WTC11 (cell line): ENCODE data around the gene GPD1. TPM values are rescaled to one million over a fixed set of nuclear protein-coding genes. Genes with fewer than 3 reads are reported as not detected.

Experiments
- ATAC-seq: fragments of 200-7000 bp; cut with Tn5 transposase; 2 replicates; pipeline ENCODE4 v1.10.0; 2021; ENCODE audit warnings: mild to moderate bottlenecking, moderate library complexity
- CTCF ChIA-PET: fragments of 300-600 bp; sonication (Branson Sonifier 250); formaldehyde crosslinking; loops from one replicate; lab custom pipeline; 2021; ENCODE audit warnings: antibody characterized with exemption; lab: Charles Lee
- POLR2A ChIA-PET: fragments of 350-600 bp; sonication (Branson Sonifier 250); formaldehyde crosslinking; loops from one replicate; lab custom pipeline; 2021; ENCODE audit warnings: antibody characterized with exemption; lab: Charles Lee
- DNase-seq: peaks from one replicate; pipeline ENCODE4 v3.0.0; 2021; ENCODE audit warnings: low spot score
- H3K27ac Mint-ChIP-seq: 2 replicates; pipeline ENCODE4 v1.8.0; 2021; ENCODE audit warnings: mixed read lengths
- H3K27me3 Mint-ChIP-seq: 2 replicates; pipeline ENCODE4 v1.8.0; 2021; ENCODE audit warnings: low read depth, mild to moderate bottlenecking, moderate library complexity, mixed read lengths
- H3K36me3 Mint-ChIP-seq: 2 replicates; pipeline ENCODE4 v1.8.0; 2021; ENCODE audit warnings: mixed read lengths
- H3K4me1 Mint-ChIP-seq: 2 replicates; pipeline ENCODE4 v1.8.0; 2022; ENCODE audit warnings: mixed read lengths
- H3K4me3 Mint-ChIP-seq: 2 replicates; pipeline ENCODE4 v1.8.0; 2021; ENCODE audit warnings: mild to moderate bottlenecking, moderate library complexity, mixed read lengths
- H3K9me3 Mint-ChIP-seq: 2 replicates; pipeline ENCODE4 v1.8.0; 2021; ENCODE audit warnings: mixed read lengths
- CREB1 ChIP-seq: sonication (generic); formaldehyde crosslinking; IDR thresholded peaks from 2 replicates; pipeline ENCODE4 v1.8.0; 2023; ENCODE audit warnings: mild to moderate bottlenecking, missing genetic modification reagents
- ELF4 ChIP-seq: sonication (generic); formaldehyde crosslinking; IDR thresholded peaks from 2 replicates; pipeline ENCODE4 v1.8.1; 2022; ENCODE audit warnings: low read depth, mild to moderate bottlenecking, moderate library complexity, missing genetic modification reagents
- EMX1 ChIP-seq: fragments of 250-450 bp; sonication (Bioruptor Pico); IDR thresholded peaks from 2 replicates; pipeline ENCODE4 v1.8.0; 2021; ENCODE audit warnings: mild to moderate bottlenecking
- GRHL2 ChIP-seq: fragments of 250-450 bp; sonication (Bioruptor Pico); IDR thresholded peaks from 2 replicates; pipeline ENCODE4 v1.8.0; 2022; ENCODE audit warnings: mild to moderate bottlenecking, moderate library complexity; ENCODE audit not compliant: insufficient replicate concordance, severe bottlenecking
- HMGA2 ChIP-seq: fragments of 250-450 bp; sonication (Bioruptor Pico); IDR thresholded peaks from 2 replicates; pipeline ENCODE4 v1.4.0; 2021; ENCODE audit warnings: mild to moderate bottlenecking, moderate library complexity
- JUN ChIP-seq: sonication (generic); formaldehyde crosslinking; IDR thresholded peaks from 2 replicates; pipeline ENCODE4 v1.8.0; 2023; ENCODE audit warnings: mild to moderate bottlenecking, missing genetic modification reagents
- KAT7 ChIP-seq: sonication (generic); formaldehyde crosslinking; IDR thresholded peaks from 2 replicates; pipeline ENCODE4 v1.8.1; 2023; ENCODE audit warnings: missing genetic modification reagents, mild to moderate bottlenecking, borderline replicate concordance
- total RNA-seq: library from RNA; stranded (reverse); gene quantifications from 3 replicates; pipeline ENCODE4 v1.2.3, GENCODE V29; 2021
- TF ChIP-seq, protein P1 (sequence below): sonication (generic); formaldehyde crosslinking; IDR thresholded peaks from 2 replicates; pipeline ENCODE4 v1.8.0; 2022; ENCODE audit warnings: missing genetic modification reagents
- TF ChIP-seq, protein P2 (sequence below): sonication (generic); formaldehyde crosslinking; IDR thresholded peaks from 2 replicates; pipeline ENCODE4 v1.8.0; 2023; ENCODE audit warnings: missing genetic modification reagents, mild to moderate bottlenecking, borderline replicate concordance
- TF ChIP-seq, protein P3 (sequence below): sonication (generic); formaldehyde crosslinking; IDR thresholded peaks from 2 replicates; pipeline ENCODE4 v1.8.1; 2023; ENCODE audit warnings: mild to moderate bottlenecking, missing genetic modification reagents, moderate library complexity
- TF ChIP-seq, protein P4 (sequence below): fragments of 250-450 bp; sonication (Bioruptor Pico); IDR thresholded peaks from 2 replicates; pipeline ENCODE4 v1.9.0; 2021; ENCODE audit warnings: mild to moderate bottlenecking, borderline replicate concordance
- TF ChIP-seq, protein P5 (sequence below): sonication (generic); formaldehyde crosslinking; IDR thresholded peaks from 2 replicates; pipeline ENCODE4 v1.8.0; 2023; ENCODE audit warnings: mild to moderate bottlenecking, missing genetic modification reagents
- TF ChIP-seq, protein P6 (sequence below): fragments of 250-450 bp; sonication (Bioruptor Pico); IDR thresholded peaks from 2 replicates; pipeline ENCODE4 v1.9.0; 2021; ENCODE audit warnings: mild to moderate bottlenecking

The GPD1 gene
- total RNA-seq, 1 experiment from 2014 or later, result 0.77 TPM

DNA sequence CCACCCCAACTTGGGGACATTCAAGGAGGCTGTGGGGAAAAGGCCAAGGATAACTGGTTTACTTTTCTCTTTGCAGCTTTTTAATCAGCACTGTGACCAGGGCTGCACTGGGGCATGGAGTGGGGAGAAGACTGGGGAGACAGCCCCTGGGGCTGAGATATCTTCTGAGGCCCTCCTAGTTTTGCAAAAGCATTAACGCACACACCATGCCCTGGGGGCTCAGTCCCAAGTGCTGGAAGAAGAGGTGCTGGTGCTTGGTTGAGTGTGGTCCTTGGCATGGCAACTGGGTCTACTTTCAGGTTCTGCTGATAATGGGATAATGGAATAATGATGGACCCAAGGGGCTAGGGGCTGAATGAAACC is 28.0 kb upstream of the GPD1 start (continued):
- TF ChIP-seq, protein P1, sequence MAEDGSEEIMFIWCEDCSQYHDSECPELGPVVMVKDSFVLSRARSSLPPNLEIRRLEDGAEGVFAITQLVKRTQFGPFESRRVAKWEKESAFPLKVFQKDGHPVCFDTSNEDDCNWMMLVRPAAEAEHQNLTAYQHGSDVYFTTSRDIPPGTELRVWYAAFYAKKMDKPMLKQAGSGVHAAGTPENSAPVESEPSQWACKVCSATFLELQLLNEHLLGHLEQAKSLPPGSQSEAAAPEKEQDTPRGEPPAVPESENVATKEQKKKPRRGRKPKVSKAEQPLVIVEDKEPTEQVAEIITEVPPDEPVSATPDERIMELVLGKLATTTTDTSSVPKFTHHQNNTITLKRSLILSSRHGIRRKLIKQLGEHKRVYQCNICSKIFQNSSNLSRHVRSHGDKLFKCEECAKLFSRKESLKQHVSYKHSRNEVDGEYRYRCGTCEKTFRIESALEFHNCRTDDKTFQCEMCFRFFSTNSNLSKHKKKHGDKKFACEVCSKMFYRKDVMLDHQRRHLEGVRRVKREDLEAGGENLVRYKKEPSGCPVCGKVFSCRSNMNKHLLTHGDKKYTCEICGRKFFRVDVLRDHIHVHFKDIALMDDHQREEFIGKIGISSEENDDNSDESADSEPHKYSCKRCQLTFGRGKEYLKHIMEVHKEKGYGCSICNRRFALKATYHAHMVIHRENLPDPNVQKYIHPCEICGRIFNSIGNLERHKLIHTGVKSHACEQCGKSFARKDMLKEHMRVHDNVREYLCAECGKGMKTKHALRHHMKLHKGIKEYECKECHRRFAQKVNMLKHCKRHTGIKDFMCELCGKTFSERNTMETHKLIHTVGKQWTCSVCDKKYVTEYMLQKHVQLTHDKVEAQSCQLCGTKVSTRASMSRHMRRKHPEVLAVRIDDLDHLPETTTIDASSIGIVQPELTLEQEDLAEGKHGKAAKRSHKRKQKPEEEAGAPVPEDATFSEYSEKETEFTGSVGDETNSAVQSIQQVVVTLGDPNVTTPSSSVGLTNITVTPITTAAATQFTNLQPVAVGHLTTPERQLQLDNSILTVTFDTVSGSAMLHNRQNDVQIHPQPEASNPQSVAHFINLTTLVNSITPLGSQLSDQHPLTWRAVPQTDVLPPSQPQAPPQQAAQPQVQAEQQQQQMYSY (CRISPR knock-in tag), result no peak
- TF ChIP-seq CREB1 (no peak), HMGA2 (CRISPR knock-in tag) (no peak)

DNA sequence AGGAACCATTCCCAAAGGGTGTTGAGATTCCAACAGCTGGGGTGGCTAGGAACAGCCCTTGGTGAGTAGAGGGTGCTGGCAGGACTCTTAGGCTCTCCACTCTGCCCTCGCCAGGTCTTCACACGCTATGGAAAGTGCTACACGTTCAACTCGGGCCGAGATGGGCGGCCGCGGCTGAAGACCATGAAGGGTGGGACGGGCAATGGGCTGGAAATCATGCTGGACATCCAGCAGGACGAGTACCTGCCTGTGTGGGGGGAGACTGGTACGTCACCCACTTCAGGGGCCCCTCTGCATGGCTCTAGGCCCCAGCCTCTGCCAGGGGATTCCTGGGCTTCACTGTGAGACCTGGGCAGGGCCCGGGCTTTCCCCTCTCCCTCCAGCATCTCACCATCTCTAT is 26.7 kb upstream of the GPD1 start:
- no peaks in the 10 kb centered on the region for H3K9me3 Mint-ChIP-seq
- H3K4me3 Mint-ChIP-seq, result no peak overlapping the region
- ChIA-PET POLR2A (no interaction called here), CTCF (interaction anchor here (1.2 to 1.7 kb wide), 5 partner anchors 7 to 237 kb away, joined by 4 to 11 read pairs (median 6); partner anchors contain the start of gene COX14)
- no peak for ATAC-seq
- no peak overlapping the region for H3K27ac Mint-ChIP-seq
- TF ChIP-seq, protein P2, sequence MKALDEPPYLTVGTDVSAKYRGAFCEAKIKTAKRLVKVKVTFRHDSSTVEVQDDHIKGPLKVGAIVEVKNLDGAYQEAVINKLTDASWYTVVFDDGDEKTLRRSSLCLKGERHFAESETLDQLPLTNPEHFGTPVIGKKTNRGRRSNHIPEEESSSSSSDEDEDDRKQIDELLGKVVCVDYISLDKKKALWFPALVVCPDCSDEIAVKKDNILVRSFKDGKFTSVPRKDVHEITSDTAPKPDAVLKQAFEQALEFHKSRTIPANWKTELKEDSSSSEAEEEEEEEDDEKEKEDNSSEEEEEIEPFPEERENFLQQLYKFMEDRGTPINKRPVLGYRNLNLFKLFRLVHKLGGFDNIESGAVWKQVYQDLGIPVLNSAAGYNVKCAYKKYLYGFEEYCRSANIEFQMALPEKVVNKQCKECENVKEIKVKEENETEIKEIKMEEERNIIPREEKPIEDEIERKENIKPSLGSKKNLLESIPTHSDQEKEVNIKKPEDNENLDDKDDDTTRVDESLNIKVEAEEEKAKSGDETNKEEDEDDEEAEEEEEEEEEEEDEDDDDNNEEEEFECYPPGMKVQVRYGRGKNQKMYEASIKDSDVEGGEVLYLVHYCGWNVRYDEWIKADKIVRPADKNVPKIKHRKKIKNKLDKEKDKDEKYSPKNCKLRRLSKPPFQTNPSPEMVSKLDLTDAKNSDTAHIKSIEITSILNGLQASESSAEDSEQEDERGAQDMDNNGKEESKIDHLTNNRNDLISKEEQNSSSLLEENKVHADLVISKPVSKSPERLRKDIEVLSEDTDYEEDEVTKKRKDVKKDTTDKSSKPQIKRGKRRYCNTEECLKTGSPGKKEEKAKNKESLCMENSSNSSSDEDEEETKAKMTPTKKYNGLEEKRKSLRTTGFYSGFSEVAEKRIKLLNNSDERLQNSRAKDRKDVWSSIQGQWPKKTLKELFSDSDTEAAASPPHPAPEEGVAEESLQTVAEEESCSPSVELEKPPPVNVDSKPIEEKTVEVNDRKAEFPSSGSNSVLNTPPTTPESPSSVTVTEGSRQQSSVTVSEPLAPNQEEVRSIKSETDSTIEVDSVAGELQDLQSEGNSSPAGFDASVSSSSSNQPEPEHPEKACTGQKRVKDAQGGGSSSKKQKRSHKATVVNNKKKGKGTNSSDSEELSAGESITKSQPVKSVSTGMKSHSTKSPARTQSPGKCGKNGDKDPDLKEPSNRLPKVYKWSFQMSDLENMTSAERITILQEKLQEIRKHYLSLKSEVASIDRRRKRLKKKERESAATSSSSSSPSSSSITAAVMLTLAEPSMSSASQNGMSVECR (CRISPR knock-in tag), result no peak
- TF ChIP-seq JUN (CRISPR knock-in tag) (no peak), ELF4 (CRISPR knock-in tag) (no peak)
- peaks cover 21% of the 10 kb centered on the region for H3K4me1 Mint-ChIP-seq
- no peaks in the 10 kb centered on the region for H3K36me3 Mint-ChIP-seq
- no peak for DNase-seq
- H3K27me3 Mint-ChIP-seq, result peaks cover 24% of the 10 kb centered on the region

DNA sequence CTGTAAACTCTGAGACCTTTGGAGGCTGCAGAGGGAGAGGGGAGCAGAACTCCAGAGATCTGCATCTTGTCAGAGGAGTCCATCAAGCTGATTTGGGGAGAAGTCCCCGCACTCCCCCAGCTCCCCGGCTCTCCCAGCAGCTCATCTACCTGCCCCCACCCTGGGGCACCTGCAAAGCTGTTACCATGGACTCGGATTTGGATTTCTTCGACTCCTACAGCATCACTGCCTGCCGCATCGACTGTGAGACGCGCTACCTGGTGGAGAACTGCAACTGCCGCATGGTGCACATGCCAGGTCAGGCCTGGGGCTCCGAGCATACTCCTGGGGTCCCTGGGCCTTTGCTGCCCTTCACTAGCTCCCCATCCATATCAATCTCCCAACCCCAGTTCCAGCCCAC is 25.5 kb upstream of the GPD1 start:
- peaks cover 32% of the 10 kb centered on the region for H3K27me3 Mint-ChIP-seq
- DNase-seq (no peak), ATAC-seq (no peak)
- H3K27ac Mint-ChIP-seq, result no peak overlapping the region
- H3K9me3 Mint-ChIP-seq, result no peaks in the 10 kb centered on the region
- ChIA-PET POLR2A (no interaction called here), CTCF (no interaction called here)
- peaks cover 13% of the 10 kb centered on the region for H3K4me1 Mint-ChIP-seq
- H3K36me3 Mint-ChIP-seq, result no peaks in the 10 kb centered on the region
- no peak overlapping the region for H3K4me3 Mint-ChIP-seq
- TF ChIP-seq EMX1 (CRISPR knock-in tag), result no peak

DNA sequence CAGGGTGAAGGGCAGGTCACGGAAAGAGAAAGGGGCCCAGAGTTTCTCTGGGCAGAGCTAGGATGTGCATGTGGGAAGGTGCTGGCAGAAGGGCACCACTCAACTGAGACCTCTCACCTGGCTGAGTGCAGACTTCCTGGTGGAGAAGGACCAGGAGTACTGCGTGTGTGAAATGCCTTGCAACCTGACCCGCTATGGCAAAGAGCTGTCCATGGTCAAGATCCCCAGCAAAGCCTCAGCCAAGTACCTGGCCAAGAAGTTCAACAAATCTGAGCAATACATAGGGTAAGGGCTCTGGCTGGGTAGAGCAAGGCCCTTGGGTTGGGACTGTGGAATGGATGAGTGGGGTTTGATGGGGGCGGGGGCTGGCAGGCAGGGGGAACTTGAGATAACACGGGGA is 24.0 kb upstream of the GPD1 start:
- Mint-ChIP-seq H3K27ac (no peak overlapping the region), H3K27me3 (peaks cover 32% of the 10 kb centered on the region), H3K36me3 (no peaks in the 10 kb centered on the region), H3K4me1 (peaks cover 19% of the 10 kb centered on the region), H3K4me3 (no peak overlapping the region), H3K9me3 (no peaks in the 10 kb centered on the region)
- CTCF ChIA-PET, result interaction anchor here (0.7 to 1.0 kb wide), 2 partner anchors 9 to 32 kb away, joined by 3 to 4 read pairs; partner anchors contain the start of gene COX14
- POLR2A ChIA-PET, result interaction anchor here (0.5 to 0.6 kb wide), 2 partner anchors 181 to 353 kb away, joined by 3 read pairs; no protein-coding TSS in a partner anchor
- ATAC-seq (no peak), DNase-seq (no peak)
- TF ChIP-seq KAT7 (CRISPR knock-in tag) (no peak), GRHL2 (CRISPR knock-in tag) (no peak)
- TF ChIP-seq, protein P3, sequence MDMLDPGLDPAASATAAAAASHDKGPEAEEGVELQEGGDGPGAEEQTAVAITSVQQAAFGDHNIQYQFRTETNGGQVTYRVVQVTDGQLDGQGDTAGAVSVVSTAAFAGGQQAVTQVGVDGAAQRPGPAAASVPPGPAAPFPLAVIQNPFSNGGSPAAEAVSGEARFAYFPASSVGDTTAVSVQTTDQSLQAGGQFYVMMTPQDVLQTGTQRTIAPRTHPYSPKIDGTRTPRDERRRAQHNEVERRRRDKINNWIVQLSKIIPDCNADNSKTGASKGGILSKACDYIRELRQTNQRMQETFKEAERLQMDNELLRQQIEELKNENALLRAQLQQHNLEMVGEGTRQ, result no peak
- TF ChIP-seq, protein P4, sequence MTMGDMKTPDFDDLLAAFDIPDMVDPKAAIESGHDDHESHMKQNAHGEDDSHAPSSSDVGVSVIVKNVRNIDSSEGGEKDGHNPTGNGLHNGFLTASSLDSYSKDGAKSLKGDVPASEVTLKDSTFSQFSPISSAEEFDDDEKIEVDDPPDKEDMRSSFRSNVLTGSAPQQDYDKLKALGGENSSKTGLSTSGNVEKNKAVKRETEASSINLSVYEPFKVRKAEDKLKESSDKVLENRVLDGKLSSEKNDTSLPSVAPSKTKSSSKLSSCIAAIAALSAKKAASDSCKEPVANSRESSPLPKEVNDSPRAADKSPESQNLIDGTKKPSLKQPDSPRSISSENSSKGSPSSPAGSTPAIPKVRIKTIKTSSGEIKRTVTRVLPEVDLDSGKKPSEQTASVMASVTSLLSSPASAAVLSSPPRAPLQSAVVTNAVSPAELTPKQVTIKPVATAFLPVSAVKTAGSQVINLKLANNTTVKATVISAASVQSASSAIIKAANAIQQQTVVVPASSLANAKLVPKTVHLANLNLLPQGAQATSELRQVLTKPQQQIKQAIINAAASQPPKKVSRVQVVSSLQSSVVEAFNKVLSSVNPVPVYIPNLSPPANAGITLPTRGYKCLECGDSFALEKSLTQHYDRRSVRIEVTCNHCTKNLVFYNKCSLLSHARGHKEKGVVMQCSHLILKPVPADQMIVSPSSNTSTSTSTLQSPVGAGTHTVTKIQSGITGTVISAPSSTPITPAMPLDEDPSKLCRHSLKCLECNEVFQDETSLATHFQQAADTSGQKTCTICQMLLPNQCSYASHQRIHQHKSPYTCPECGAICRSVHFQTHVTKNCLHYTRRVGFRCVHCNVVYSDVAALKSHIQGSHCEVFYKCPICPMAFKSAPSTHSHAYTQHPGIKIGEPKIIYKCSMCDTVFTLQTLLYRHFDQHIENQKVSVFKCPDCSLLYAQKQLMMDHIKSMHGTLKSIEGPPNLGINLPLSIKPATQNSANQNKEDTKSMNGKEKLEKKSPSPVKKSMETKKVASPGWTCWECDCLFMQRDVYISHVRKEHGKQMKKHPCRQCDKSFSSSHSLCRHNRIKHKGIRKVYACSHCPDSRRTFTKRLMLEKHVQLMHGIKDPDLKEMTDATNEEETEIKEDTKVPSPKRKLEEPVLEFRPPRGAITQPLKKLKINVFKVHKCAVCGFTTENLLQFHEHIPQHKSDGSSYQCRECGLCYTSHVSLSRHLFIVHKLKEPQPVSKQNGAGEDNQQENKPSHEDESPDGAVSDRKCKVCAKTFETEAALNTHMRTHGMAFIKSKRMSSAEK, result no peak
- TF ChIP-seq, protein P5, sequence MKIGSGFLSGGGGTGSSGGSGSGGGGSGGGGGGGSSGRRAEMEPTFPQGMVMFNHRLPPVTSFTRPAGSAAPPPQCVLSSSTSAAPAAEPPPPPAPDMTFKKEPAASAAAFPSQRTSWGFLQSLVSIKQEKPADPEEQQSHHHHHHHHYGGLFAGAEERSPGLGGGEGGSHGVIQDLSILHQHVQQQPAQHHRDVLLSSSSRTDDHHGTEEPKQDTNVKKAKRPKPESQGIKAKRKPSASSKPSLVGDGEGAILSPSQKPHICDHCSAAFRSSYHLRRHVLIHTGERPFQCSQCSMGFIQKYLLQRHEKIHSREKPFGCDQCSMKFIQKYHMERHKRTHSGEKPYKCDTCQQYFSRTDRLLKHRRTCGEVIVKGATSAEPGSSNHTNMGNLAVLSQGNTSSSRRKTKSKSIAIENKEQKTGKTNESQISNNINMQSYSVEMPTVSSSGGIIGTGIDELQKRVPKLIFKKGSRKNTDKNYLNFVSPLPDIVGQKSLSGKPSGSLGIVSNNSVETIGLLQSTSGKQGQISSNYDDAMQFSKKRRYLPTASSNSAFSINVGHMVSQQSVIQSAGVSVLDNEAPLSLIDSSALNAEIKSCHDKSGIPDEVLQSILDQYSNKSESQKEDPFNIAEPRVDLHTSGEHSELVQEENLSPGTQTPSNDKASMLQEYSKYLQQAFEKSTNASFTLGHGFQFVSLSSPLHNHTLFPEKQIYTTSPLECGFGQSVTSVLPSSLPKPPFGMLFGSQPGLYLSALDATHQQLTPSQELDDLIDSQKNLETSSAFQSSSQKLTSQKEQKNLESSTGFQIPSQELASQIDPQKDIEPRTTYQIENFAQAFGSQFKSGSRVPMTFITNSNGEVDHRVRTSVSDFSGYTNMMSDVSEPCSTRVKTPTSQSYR (CRISPR knock-in tag), result no peak
- TF ChIP-seq, protein P6, sequence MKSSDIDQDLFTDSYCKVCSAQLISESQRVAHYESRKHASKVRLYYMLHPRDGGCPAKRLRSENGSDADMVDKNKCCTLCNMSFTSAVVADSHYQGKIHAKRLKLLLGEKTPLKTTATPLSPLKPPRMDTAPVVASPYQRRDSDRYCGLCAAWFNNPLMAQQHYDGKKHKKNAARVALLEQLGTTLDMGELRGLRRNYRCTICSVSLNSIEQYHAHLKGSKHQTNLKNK (CRISPR knock-in tag), result no peak
